Uterus (tissue), 2 donors: ENCODE measurements around the gene LY6G5B.

ENCODE experiments used
- CTCF ChIP-seq, 4 experiments: fragments of 200-600 bp in 2 of 4; fragments of 450-650 bp in 2 of 4; sonication (generic) in 2 of 4; IDR thresholded peaks; one replicate each; pipeline ENCODE4 v1.5.1; 2016 to 2019; ENCODE audit warnings: antibody characterized with exemption in 4 of 4, mild to moderate bottlenecking in 2 of 4, moderate library complexity in 1 of 4
- POLR2A ChIP-seq, 2 donors: fragments of 450-650 bp; IDR thresholded peaks; one replicate each; pipeline ENCODE4 v1.6.1; 2016; ENCODE audit warnings: antibody characterized with exemption in 2 of 2, mild to moderate bottlenecking in 1 of 2, moderate library complexity in 1 of 2

GRCh38 chr6:31627690-31628287, 42.0 kb upstream of the LY6G5B start:
- TF ChIP-seq CTCF (IDR thresholded peaks at IDR 0.05) (no peak), POLR2A (IDR thresholded peaks at IDR 0.05) (no peak)
